C4-2B (cell line): ENCODE measurements around the gene TRMT112.

ENCODE experiments used
- H3K27ac ChIP-seq: fragments of 450-650 bp; 2 replicates; pipeline ENCODE4 v1.5.1; 2017
- CTCF ChIP-seq: fragments of 450-650 bp; conservative IDR thresholded peaks from 2 replicates; pipeline ENCODE4 v1.5.1; 2017; ENCODE audit warnings: mild to moderate bottlenecking
- ZFX ChIP-seq: fragments of 450-650 bp; IDR thresholded peaks from 2 replicates; pipeline ENCODE4 v1.6.1; 2017

The TRMT112 gene

GRCh38 chr11:64359712-64360445 is 42.5 kb upstream of the TRMT112 start:
- H3K27ac ChIP-seq: peak overlapping the region; percentile 97
- TF ChIP-seq ZFX (no peak), CTCF (no peak)

- peak within 1 kb of the TSS; percentile 97 for H3K27ac ChIP-seq
- TF ChIP-seq CTCF (no peak), ZFX (peak; percentile 68; the same call in 1 of the 2 replicates)
Measured at GRCh38 chr11:64358907-64359711, 41.8 kb upstream of the TRMT112 start, which contains the start of gene RPS6KA4. Gene RPS6KA4 (plus strand): TSS chr11:64359162. CDS start chr11:64359236, 74 bp downstream.

GRCh38 chr11:64358536-64358906 is 41.2 kb upstream of the TRMT112 start:
- H3K27ac ChIP-seq: peak overlapping the region; percentile 97
- TF ChIP-seq ZFX: no peak
- no peak for TF ChIP-seq CTCF

- peak overlapping the region; percentile 97 for H3K27ac ChIP-seq
Measured at GRCh38 chr11:64357904-64358535, 40.7 kb upstream of the TRMT112 start.

GRCh38 chr11:64357446-64357845 is 40.1 kb upstream of the TRMT112 start:
- TF ChIP-seq CTCF (no peak), ZFX (no peak)
- H3K27ac ChIP-seq: peak overlapping the region; percentile 97; the same call in 1 of the 2 replicates

More at GRCh38 chr11:64357904-64358535, 40.7 kb upstream of the TRMT112 start:
- TF ChIP-seq ZFX (no peak), CTCF (no peak)

GRCh38 chr11:64356498-64357411 is 39.4 kb upstream of the TRMT112 start:
- TF ChIP-seq CTCF (peak; percentile 76), ZFX (no peak)
- H3K27ac ChIP-seq: peak overlapping the region; percentile 13; the same call in 1 of the 2 replicates
